ENCODE results near the gene NCKIPSD. TPM values are rescaled to one million over a fixed set of nuclear protein-coding genes. Genes with fewer than 3 reads are reported as not detected.

NCKIPSD gene
- total and polyA plus RNA-seq, 7 donors, result 5.9 to 8.6 (median 6.5) TPM

DNA sequence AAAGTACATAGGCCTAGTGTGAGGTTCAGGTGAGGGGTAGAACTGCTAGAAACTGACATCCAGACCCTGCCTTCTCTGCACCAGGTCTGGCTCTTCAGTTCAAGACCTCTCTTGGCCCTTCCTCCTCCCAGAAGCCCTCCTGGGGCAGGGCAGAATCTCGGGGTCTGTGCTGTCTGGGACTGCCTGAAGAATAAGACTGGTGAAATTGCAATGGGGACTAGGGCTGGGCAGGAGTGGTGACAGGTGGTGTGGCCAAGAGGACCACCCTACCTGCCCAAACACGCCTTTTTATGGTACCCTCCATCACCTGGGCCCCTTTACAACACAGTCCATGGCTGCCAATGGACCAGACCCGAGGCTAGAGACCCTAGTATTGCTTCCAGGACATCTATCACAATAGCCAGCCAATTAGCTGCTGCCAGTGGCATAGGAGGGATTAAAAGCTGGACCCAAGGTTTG, 1.5 kb upstream of the NCKIPSD start:
- Histone ChIP-seq H3K4me3 (no peak overlapping the region), H3K36me3 (ENCODE audit: insufficient read depth in 1 of 2, low read depth in 1 of 2) (peaks cover 5 to 53% of the 10 kb centered on the region in 2 donors), H3K27ac (peak overlapping the region; percentile 86), H3K9me3 (no peaks in the 10 kb centered on the region), H3K27me3 (ENCODE audit: insufficient read depth in 3 of 3, low read length in 2 of 3) (no peaks in the 10 kb centered on the region), H3K4me1 (peaks cover 26% of the 10 kb centered on the region)
- no peak for ATAC-seq
- TF ChIP-seq CTCF (IDR thresholded peaks at IDR 0.05), result no peak
- DNase-seq, result no peak
- 46 to 56% (median 54%) methylated on average over 3 of the region's 3 CpGs for WGBS, 3 donors
- intact Hi-C loops (cut with DNase I), result loop anchor here in 1 of 2 donors (5.0 to 10.0 kb wide), 2 partner anchors 50 to 222 kb away; a partner anchor contains a TSS

- ATAC-seq (peak in 2 of 4 donors; percentile 8 to 29), DNase-seq (no peak)
- Histone ChIP-seq H3K27me3 (ENCODE audit: insufficient read depth in 3 of 3, low read length in 2 of 3) (no peaks in the 10 kb centered on the region), H3K9me3 (no peaks in the 10 kb centered on the region), H3K4me1 (peaks cover 26% of the 10 kb centered on the region), H3K27ac (peak overlapping the region; percentile 86), H3K4me3 (peak overlapping the region; percentile 96), H3K36me3 (ENCODE audit: insufficient read depth in 1 of 2, low read depth in 1 of 2) (peaks cover 5 to 53% of the 10 kb centered on the region in 2 donors)
- TF ChIP-seq CTCF (IDR thresholded peaks at IDR 0.05), result no peak
- intact Hi-C loops (cut with DNase I), result loop anchor here in 1 of 2 donors (5.0 to 10.0 kb wide), 2 partner anchors 51 to 222 kb away; a partner anchor contains a TSS
- WGBS, 3 donors, result 38 to 54% (median 44%) methylated on average over 10 of the region's 10 CpGs
Observed at GRCh38 chr3:48686538-48687219, 964 bp upstream of the NCKIPSD start.

DNA sequence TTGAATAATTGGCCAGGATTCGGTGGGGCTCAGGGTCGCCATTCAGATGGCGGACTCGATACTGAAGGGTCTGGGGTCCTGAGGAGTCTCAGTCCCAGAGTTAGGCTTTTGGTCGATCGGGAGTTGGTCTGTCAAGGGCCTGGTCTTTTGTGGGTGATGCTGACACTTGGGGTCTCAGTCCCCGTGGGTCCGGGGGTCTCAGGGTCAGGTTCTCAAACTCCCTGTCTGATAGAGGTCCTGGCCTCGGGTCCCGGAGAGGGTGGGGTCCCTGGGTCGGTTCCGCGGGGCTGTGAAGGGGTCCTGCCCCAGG, 467 bp downstream of the NCKIPSD start:
- Histone ChIP-seq H3K36me3 (ENCODE audit: insufficient read depth in 1 of 2, low read depth in 1 of 2) (peaks cover 5 to 51% of the 10 kb centered on the region in 2 donors), H3K27me3 (ENCODE audit: insufficient read depth in 3 of 3, low read length in 2 of 3) (no peaks in the 10 kb centered on the region)
- no peak for ATAC-seq

GRCh38 chr3:48684480-48685143, 1.1 kb downstream of the NCKIPSD start:
- Histone ChIP-seq H3K9me3 (no peaks in the 10 kb centered on the region), H3K27ac (no peak overlapping the region), H3K4me3 (peak overlapping the region; percentile 96), H3K27me3 (ENCODE audit: insufficient read depth in 3 of 3, low read length in 2 of 3) (no peaks in the 10 kb centered on the region), H3K4me1 (peaks cover 26% of the 10 kb centered on the region), H3K36me3 (ENCODE audit: insufficient read depth in 1 of 2, low read depth in 1 of 2) (peaks cover 5 to 50% of the 10 kb centered on the region in 2 donors)
- no peak for TF ChIP-seq CTCF (IDR thresholded peaks at IDR 0.05)
- WGBS, 3 donors, result 39 to 49% (median 47%) methylated on average over 7 of the region's 7 CpGs
- DNase-seq (no peak), ATAC-seq (no peak)
- intact Hi-C loops (cut with DNase I), result loop anchor here in 1 of 2 donors (5.0 to 10.0 kb wide), 2 partner anchors 53 to 220 kb away; a partner anchor contains a TSS

More for the DNA sequence above, 467 bp downstream of the NCKIPSD start:
- intact Hi-C loops (cut with DNase I), result loop anchor here in 1 of 2 donors (5.0 to 10.0 kb wide), 2 partner anchors 52 to 220 kb away; a partner anchor contains a TSS
- 6 to 9% (median 8%) methylated on average over 13 of the region's 13 CpGs for WGBS, 3 donors
- Histone ChIP-seq H3K4me1 (peaks cover 26% of the 10 kb centered on the region), H3K9me3 (no peaks in the 10 kb centered on the region), H3K4me3 (peak overlapping the region; percentile 96), H3K27ac (peak overlapping the region; percentile 86)
- no peak for DNase-seq
- no peak for TF ChIP-seq CTCF (IDR thresholded peaks at IDR 0.05)
